BJ (cell line): ENCODE data around the gene ZNRF4. TPM values are rescaled to one million over a fixed set of nuclear protein-coding genes. Genes with fewer than 3 reads are reported as not detected.

Source experiments
- CTCF ChIA-PET: fragments of 350-600 bp; formaldehyde crosslinking; extraction: SDS; loops from one replicate; lab custom pipeline; 2021; ENCODE audit warnings: antibody characterized with exemption, inconsistent platforms; lab: Yijun Ruan, JAX
- POLR2A ChIA-PET: fragments of 300-600 bp; sonication (Branson Sonifier 250); formaldehyde crosslinking; extraction: SDS; loops from one replicate; lab custom pipeline; 2021; ENCODE audit warnings: antibody characterized with exemption; lab: Charles Lee
- DNase-seq: peaks from one replicate; pipeline ENCODE4 v3.0.0-alpha.2; 2011; ENCODE audit warnings: low read depth
- H3K27me3 ChIP-seq: 2 replicates; pipeline ENCODE4 v1.6.0; 2011; ENCODE audit warnings: low read length; ENCODE audit not compliant: control insufficient read depth, insufficient read depth
- H3K36me3 ChIP-seq: 2 replicates; pipeline ENCODE4 v1.5.1; 2011; ENCODE audit warnings: low read length; ENCODE audit not compliant: control insufficient read depth, insufficient read depth
- H3K4me3 ChIP-seq: 2 replicates; pipeline ENCODE4 v1.5.1; 2011; ENCODE audit warnings: low read depth, mild to moderate bottlenecking, control low read depth, low read length
- polyA plus RNA-seq: library from polyadenylated mRNA; depleted of rRNA; stranded (reverse); fragments of >200 nt; gene quantifications from 2 replicates; pipeline ENCODE4 v1.2.3, GENCODE V29; 2011
- TF ChIP-seq, protein P1 (sequence below): IDR thresholded peaks from 2 replicates; pipeline ENCODE4 v1.5.1; 2011; ENCODE audit warnings: low read depth, mild to moderate bottlenecking, control low read depth, inconsistent platforms, low read length, moderate library complexity; ENCODE audit not compliant: insufficient read depth

Gene ZNRF4
- polyA plus RNA-seq, 1 experiment = not detected

DNA sequence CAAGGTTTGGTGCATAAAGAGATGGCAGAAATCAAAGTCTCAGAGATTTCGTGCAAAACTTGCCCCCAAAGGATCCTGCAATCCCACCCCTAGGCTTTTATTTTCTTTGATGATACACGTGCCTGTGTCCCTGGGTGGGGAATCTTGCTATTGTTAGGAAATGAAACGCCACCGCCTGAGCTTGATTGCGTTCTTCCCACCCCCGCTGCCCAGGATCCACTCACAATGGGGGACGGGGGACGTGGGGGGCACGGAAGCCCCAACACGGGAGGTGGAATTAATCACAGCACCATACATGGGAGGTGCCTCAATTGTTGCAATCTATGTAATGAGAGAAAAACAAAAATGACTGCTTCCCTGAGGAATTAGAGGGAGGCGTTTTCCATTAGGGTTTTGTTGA is 39.6 kb downstream of the ZNRF4 start:
- POLR2A ChIA-PET = no interaction called here
- no peaks in the 10 kb centered on the region for H3K36me3 ChIP-seq
- CTCF ChIA-PET = no interaction called here
- no peak overlapping the region for H3K4me3 ChIP-seq
- TF ChIP-seq, protein P1, sequence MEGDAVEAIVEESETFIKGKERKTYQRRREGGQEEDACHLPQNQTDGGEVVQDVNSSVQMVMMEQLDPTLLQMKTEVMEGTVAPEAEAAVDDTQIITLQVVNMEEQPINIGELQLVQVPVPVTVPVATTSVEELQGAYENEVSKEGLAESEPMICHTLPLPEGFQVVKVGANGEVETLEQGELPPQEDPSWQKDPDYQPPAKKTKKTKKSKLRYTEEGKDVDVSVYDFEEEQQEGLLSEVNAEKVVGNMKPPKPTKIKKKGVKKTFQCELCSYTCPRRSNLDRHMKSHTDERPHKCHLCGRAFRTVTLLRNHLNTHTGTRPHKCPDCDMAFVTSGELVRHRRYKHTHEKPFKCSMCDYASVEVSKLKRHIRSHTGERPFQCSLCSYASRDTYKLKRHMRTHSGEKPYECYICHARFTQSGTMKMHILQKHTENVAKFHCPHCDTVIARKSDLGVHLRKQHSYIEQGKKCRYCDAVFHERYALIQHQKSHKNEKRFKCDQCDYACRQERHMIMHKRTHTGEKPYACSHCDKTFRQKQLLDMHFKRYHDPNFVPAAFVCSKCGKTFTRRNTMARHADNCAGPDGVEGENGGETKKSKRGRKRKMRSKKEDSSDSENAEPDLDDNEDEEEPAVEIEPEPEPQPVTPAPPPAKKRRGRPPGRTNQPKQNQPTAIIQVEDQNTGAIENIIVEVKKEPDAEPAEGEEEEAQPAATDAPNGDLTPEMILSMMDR = no peak
- DNase-seq = no peak
- H3K27me3 ChIP-seq = peaks cover 14% of the 10 kb centered on the region

- peaks cover 13% of the 10 kb centered on the region for H3K27me3 ChIP-seq
- H3K36me3 ChIP-seq = no peaks in the 10 kb centered on the region
- ChIA-PET CTCF (no interaction called here), POLR2A (no interaction called here)
- H3K4me3 ChIP-seq = no peak overlapping the region
- TF ChIP-seq, protein P1 = no peak
- no peak for DNase-seq
Observed at GRCh38 chr19:5495792-5496191, 40.6 kb downstream of the ZNRF4 start.

DNA sequence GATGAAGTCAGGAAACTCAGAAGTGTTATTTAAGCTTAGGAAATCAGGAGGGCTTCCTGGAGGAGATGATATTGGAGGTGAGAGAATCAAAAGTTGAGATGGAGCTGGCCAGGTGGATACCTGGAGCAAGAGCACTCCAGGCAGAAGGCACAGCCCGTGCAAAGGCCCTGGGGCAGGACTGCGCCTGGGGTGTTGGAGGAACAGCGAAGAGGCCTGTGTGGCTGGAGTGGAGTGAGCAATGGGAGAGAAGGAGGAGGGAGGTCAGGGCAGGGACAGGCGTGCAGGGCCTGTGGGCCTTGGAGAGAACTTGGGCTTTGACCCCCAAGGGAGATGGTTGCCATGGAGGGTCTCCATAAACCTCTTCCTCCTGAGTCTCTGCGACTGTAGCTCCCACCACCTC is 42.1 kb downstream of the ZNRF4 start:
- TF ChIP-seq, protein P1 = no peak
- ChIA-PET CTCF (no interaction called here), POLR2A (no interaction called here)
- H3K27me3 ChIP-seq = peaks cover 8% of the 10 kb centered on the region
- H3K36me3 ChIP-seq = no peaks in the 10 kb centered on the region
- H3K4me3 ChIP-seq = no peak overlapping the region
- DNase-seq = no peak

DNA sequence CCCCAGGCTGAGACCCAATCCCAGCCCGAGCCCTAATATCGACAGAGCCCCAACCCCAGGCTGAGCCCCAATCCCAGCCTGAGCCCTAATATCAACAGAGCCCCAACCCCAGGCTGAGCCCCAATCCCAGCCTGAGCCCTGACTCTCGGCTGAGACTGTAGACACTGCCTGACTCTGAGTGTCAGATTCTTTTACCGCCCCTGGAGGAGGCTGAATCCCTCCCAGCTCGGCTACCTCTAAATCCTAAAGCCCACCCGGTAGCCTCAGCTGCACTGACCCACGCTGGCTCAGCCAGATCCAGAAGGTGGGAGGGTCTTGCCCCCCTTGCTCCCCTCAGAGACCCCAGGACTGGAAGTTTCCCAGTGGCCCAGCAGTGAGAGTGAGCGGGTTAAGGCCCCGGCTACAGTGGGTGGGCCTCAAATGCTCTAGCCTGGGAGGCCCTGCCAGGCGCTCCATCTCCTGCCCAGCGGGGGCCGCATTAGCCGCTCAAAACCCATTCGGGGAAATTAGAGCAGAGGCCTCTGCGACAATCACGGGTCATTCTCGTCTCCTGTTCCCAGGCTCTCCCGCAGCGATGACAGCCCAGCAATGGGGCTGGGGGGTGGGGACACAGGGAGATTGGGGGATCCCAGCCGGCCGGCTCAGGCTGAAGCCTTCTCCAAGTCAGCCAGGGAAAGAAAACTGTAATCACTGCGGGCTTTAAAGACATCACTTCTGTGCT is 43.8 kb downstream of the ZNRF4 start:
- TF ChIP-seq, protein P1 = no peak
- H3K27me3 ChIP-seq = peaks cover 3% of the 10 kb centered on the region; the same call in 1 of the 2 replicates
- ChIA-PET CTCF (no interaction called here), POLR2A (no interaction called here)
- no peak for DNase-seq
- no peaks in the 10 kb centered on the region for H3K36me3 ChIP-seq
- no peak overlapping the region for H3K4me3 ChIP-seq

- DNase-seq = no peak
- CTCF ChIA-PET = no interaction called here
- H3K4me3 ChIP-seq = no peak overlapping the region
- TF ChIP-seq, protein P1 = no peak
- no peaks in the 10 kb centered on the region for H3K36me3 ChIP-seq
- H3K27me3 ChIP-seq = peaks cover 1% of the 10 kb centered on the region; the same call in 1 of the 2 replicates
- POLR2A ChIA-PET = no interaction called here
Observed at GRCh38 chr19:5501907-5502306, 46.7 kb downstream of the ZNRF4 start.
